HG03039 (cell line): Measurements from ENCODE around the gene PLEKHF1.
"Not testable (repeated sequence)": the region's sequence is repeated elsewhere in the genome, so short reads cannot be mapped to it uniquely, and the experiment has no call there.

ENCODE experiments used
- ATAC-seq: cut with Tn5 transposase; IDR thresholded peaks from one replicate; pipeline ENCODE4 v1.9.1; 2021; ENCODE audit warnings: mild to moderate bottlenecking, moderate library complexity; ENCODE audit not compliant: unreplicated experiment

The PLEKHF1 gene, protein sequence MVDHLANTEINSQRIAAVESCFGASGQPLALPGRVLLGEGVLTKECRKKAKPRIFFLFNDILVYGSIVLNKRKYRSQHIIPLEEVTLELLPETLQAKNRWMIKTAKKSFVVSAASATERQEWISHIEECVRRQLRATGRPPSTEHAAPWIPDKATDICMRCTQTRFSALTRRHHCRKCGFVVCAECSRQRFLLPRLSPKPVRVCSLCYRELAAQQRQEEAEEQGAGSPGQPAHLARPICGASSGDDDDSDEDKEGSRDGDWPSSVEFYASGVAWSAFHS

DNA sequence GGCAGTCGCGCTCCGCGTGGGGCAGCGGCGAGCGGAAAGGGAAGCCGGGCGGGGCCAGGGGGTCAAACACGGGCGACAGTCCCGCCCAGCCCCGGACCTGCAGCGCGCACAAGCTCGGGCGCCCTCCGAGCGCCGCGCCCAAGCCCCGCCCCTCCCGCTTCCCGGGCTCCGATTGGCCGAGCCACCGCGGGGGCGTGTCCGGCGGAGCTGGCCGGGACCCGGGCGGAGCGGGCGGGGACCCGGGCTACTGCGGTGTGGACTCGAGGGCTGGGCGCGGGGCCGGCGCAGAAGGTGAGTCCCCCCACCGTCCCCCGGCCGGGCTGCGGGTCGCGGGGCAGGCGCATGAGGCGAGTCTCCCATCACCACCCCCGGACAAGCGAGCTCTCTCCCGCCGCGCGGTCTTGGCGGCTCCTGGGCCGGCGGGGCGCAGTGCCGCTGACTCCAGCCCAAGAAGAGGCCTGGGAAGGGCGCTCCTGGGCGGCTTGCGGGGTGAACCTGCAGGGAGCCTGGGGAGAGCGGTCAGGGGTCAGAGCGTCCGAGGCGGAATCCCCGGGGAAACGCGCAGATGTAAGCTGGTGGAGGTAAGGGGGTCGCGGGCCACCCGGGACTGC, at the start of gene PLEKHF1:
TSS of gene PLEKHF1 (plus strand) at position 247 of the 611 bp plus-strand sequence. CDS start 8,379 bp downstream, outside the sequence.
- peak; percentile 89 for ATAC-seq

DNA sequence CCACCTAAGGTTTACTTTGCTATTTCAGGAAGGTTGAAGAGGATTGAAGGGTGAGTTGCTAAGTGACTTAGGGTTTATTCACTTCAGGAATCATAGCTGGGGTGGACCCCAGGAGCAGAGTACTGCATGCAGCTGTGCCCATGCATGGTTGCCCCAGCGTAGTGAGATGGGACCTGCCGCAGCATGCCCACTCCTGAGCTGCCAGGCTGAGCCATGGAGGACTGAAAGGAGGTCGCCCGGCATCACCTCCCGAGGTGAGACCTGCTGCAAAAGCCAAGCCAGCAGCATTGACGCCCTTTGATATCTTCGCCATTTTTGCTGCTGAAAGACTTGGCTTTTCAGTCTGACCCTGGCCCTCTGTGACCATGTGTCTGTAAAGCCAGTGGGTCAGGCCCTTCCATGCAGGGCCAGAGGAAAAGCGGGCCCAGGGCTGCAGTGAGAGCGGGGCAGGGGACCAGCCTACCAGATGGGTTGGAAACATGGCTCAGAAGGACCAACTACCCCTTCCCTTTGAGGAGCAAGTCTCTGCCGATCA, 49.3 kb upstream of the PLEKHF1 start:
- no peak for ATAC-seq

DNA sequence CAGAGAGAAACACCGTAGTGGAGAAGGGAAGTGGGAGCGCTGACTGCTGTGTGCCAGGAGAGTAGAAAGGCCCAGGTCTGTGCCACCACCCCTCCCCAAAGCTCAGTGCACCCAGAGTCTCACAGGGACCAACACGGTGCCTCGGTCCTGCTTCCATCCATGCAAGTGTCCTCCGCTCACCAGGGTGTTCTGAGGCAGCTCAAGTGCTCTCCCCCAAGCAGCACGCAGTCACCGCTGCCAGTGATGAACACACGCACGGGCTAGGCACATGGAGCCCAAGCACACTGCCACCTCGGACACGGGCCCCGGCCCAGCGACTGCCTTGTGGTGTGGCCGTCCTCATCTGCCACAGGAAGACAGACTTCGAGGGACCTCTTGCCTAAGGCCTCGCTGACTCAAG, 48.7 kb upstream of the PLEKHF1 start:
- no peak for ATAC-seq

DNA sequence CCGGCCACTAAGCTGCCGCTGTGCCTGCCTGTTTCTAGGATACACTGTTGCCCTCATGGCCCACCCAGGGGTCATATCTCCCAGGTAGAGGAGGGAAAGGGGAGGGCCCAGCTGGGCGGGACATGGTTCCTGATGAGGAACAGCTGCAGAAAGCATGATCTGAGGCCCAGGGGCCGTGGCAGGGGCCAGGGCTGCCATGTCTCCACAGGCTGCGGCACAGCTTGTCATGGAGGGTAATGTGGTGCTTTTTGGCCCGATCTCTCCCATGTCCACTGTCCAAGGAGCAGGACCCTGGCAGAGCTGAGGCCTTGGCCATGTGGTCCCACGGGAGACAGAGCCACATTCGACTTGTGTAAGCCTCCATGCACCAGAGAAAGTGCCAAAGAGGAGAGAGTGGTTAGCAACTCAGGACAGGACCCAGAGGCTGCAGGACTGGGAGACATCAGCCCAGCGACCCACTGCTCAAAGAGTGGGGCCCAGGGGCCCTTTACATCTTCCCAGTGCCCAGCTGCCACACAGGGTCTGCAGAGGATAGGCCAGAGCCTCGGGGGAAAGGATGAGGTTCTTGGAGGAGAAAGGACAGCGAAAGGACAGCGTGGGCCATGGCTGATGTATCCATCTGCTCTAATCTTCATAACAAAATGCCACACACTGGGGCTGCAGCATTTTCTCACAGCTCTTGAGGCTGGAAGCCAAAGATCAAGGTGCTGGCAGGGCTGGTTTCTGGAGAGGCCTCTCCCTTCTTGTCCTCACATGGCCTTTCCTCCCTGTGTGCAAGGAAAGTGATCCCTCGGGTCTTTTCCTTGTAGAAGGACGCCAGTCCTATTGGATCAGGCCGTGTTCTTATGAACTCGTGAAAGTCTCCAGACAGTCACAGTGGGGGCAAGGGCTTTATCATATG, 47.6 kb upstream of the PLEKHF1 start:
- ATAC-seq, result no peak

DNA sequence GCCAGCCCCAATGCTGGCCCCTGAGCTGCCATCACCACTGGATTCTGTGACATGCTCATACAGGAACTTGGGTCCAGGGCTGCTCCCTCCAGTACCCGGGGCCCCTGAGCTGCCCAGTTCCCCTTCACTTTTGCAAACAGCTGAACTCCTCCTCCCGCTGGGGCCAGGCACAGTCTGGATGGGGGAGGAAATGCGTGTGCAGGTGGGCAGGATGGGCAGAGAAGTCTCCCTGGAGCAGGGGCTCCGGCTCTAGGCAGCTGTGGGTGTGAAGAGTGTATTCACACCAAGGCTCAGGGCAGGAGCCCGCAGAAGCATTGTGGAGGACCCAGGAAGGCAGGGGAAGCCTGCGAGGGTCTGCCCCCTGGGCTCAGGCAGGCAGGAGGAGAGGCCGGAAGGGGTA, 46.8 kb upstream of the PLEKHF1 start:
- ATAC-seq, result no peak

DNA sequence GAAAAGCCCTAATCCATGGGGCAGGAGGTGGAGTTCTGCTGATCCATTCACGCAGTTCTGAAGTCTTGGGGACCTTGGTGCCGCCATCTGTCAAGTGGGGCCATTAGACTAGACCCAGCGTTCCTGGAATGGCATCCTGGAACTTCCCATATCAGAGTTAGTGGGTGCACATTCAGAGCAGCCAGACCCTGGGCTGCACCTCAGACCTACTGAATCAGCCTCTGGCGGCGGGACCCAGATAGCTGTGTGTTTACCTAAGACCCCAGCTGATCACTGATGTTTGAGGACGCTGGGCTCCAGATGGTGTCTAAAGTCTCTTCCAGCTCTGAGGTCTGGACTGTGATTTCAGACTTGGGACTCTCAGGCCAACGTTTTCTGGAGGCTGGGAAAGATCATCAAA, 46.4 kb upstream of the PLEKHF1 start:
- ATAC-seq, result no peak

DNA sequence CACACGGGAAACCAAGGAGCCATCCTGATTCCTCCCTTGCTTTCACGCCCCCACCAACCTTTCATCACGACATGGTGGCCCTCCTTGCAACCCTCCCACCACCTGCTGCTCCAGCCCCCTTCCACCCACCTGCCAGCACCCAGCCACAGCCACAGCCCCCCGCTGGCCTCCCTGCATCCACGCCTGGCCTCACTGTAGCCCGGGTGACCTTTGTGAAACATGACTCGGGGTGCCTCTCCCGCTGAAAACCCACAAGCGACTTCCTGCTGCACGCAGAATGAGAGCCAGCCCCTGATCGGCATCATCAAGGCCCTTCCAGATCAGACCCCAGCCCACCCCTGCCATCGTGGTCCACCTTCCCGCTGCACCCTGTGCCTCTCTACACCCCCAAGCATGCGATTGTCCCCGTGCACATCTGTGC, 44.3 kb upstream of the PLEKHF1 start:
- ATAC-seq, result no peak

DNA sequence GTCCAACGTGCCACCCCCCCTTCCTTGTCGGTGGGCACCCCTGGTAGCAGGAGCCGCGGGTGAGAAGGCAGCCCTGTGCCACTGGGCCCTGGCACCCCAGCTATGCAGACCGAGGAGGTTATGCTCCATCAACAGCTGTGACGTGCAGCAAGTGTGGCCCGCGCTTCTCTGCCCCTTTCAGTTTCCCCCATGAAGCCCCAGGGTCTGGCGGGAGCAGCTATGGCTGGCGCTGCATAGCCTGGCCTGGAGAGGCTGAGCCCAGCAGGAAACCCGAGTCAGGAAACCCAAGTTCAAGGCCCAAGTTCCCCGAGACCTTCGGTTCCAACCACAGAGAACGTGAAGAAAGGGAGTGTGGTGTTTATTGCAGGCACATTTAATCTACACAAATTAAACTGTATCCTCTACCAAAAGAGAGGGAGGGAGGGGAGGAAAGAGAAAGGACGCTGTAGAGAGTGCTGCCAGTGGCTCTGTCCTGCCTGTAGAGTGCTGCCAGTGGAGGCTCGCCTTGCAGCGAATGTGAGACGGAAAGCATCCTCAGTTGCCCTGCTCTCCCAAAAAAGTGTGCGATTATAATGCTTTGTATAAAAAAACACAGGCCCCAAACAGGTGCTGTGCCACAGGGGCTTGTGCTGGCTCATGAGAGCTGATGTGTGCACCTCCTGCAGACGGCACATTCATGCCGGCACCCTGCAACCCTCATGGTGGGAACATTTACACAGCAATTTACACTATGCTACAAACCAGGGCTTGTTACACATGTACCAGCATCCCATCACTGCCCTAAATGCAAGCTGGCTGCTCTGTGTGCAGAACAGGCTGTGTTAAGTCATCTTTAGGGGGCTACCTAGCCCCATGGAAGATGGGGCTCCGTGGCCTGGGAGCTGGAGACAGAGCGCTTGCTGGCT, 42.8 kb upstream of the PLEKHF1 start:
- ATAC-seq, result no peak

DNA sequence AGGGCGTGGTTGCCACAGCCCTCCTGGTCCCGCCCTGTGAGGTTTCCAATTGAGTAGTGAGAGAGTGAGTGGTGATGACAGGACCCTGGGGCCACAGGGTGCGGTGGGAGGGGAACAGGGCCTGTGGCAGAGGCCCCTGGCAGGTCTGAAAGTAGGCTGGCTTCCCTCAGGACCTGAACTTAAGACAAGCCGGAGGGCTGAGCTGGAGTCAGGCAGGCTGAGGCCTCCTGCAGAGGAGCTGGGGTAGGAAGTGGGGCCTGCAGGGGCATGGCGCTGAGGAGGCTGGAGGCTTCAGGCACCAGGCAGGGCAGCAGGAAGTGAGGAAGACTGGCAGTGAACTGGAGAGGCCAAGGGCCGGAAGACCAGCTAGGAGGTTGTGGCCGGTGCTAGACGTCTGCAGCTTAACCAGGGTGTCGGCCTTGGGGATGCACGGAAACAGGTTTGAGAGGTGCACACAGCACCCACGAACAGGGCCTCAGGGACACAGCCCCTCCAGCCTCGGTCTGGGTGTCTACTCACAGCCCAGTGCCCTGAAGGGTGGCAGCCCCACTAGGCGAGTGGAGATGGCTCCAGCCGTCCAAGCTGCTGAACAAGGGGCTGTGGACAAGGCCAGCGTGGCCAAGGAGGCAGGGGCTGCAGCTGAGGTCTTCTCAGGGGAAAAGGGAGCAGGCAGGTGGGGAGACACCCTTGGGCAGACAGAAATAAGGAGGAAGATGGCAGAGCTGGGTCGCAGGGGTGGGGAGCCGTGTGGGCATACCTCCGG, 41.4 kb upstream of the PLEKHF1 start:
- no peak for ATAC-seq

DNA sequence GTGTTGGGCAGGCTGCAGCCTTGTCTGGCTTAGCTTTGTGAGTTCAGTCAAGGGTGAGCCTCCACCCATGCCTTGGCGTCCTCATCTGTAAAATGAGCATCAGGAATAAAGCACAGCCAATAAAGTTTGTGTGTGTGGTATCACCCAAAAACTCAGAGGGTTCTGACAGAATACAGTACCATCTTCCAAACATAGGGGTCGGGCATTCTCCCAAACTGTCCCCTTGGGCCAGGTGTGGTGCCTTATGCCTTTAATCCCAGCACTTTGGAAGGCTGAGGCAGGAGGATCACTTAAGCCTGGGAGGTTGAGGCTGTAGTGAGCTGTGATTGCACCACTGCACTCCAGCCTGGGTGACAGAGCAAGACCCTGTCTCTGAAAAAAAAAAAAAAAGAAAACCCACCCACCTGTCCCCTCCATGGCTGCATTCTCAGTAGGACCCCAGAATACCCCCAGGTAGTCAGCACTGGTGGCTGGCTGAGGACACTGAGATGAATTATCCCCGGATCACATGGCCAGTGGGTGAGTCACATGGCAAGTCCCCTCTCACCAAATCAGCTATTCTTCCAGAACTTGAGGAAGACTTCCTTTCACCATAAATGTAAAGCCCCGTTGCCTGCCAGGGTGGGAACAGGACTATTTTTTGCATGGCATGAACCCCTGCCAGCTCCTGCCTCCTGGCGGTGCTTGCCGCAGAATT, 40.6 kb upstream of the PLEKHF1 start:
- no peak for ATAC-seq

DNA sequence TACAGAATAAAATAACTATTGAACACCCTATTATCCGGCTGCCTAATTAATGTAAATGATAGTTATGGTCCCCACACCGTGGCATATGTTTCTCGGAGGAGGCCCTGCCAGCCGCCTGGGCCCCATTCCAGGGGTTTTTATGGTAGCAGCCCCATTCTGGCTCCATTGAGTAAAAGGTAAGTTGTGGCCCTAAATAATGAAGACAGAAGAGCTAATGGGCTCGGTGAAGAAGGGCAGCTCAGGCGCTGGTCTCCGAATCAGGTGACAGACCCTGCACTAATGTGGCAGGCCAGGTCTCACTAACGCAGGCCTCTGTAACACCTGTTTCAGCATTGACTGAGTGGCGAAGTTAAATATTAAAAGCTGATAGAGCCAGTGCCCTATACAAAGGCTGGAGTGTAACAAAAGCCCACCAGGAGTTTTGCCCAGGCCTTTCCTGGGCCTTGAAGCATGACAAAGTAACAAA, 40.0 kb upstream of the PLEKHF1 start:
- ATAC-seq, result no peak

DNA sequence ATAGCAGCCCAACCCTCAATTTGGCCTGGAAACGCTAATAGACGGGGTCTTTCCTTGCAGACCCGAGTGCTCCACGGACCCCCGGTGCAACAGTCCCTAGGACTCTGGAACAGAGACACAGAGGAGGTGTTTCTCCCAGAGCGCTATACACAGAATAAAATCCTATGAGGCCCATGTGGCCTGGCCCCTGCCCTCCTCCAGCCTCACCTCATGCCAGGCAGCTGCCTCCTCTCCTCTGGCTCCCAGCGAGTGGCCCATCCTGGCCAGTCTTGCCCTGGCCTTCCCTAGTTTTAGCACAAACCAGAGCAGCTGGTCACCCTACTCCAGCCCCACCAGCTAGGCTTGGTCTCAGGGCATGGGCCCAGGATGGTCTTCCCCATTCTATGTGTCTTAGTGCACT, 38.9 kb upstream of the PLEKHF1 start:
- no peak for ATAC-seq

DNA sequence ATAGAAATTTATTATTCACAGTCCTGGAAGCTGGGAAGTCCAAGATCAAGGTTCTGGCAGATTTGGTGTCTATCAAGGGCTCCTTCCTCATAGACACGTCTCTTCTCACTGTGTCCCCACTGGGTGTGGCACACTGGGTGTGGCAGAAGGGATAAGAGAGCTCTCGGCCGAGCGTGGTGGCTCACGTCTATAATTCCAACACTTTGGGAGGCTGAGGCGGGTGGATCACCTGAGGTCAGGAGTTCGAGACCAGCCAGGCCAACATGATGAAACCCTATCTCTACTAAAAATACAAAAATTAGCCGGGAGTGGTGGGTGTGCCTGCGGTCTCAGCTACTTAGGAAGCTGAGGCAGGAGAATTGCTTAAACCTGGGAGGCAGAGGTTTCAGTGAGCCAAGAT, 38.4 kb upstream of the PLEKHF1 start:
- not testable (repeated sequence) for ATAC-seq

DNA sequence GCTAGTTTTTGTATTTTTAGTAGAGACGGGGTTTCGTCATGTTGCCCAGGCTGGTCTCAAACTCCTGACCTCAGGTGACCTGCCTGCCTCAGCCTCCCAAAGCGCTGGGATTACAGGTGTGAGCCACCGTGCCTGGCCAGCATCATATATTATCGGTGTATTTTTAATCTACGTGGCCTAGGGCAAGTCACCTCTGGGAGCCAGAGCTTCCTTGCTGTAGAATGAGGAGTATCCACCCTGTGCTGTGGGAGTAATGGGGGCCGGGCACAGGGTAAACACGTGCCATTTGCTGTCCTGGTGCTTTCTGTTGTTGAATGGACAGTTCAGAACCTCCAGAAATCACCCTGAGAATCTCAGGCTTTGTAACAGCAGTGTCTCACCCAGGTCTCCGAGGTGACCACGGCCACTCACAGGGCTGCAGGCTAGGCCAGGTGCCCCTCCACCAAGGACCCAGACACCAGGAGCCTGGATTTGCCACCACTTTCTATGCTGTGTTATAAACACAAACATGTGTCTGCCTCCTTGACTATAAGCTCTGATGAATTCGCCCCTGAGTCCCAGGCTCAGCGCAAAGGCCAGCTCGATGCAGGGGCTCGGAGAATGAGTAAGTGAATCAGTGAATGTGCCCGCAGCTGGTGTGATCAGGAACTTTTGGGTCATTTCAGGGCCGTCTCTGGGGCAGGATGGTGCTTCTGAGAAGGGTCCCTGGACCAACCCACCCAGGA, 36.4 kb upstream of the PLEKHF1 start:
- no peak for ATAC-seq

DNA sequence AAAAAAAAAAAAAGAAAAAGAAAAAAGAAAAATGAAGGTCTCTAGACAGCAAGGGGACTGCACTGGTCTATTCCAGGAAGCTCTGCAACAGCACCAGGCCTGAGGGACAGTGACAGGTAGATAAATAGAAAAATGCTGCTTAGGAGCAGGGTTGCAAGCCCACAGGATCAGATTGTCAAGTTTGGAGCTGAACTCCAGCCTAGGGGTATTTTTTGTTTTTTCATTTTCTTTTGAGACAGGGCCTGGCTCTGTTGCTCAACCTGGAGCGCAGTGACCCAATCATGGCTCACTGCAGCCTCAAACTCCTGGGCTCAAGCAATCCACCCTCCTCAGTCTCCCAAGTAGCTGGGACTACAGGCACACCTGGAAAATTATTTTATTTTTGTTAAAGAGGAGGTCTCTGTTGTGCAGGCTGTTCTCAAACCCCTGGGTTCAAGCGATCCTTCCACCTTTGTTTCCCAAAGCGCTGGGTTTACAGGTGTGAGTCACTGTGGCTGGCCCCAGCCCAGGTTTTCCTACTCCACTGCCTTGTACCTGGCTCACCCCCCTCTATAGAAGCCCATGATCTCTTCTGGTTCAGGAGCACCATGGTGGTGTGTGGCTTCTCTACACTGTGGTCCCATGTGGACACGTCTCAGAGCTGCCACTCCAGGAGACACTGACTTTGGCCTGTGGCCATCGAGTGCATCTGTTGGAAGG, 35.3 kb upstream of the PLEKHF1 start:
- no peak for ATAC-seq

DNA sequence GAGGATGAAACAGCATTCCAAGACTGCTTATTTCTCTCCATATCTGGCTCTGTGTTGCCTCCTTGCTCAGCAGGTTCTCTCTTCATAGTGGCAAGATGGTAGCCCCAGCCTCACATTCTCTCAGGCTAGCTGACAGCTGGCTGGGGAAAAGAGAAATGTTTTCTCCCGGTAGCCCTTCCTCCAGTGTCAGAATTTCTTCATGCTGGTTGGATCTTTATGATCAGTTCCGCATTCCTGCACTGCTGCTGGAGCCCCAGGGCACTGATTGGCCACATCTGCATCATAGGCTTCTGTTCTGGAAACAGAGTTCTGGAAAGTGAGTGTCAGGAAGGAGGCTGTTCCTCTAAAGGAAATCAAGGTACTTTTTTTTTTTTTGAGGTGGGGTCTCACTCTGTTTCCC, 34.6 kb upstream of the PLEKHF1 start:
- ATAC-seq, result no peak

DNA sequence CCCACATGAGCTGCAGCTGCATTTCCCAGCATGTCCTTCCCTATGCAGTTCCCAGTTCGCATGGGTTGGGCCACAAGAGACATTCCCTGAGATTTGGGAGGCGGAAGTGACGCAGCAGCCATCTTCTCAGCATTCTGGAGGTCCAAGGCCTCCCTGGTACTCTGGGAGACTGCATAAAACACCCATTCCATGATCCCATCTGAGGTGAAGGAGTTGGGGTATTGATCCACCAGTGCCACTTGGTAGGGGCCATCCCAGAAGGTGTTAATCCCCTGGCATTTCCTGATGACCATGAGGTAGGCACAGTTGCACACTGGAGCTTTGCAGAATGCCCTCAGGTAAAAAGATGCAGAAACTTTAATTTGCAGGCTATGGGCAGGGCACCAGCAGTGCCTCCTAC, 33.8 kb upstream of the PLEKHF1 start:
- ATAC-seq, result no peak

DNA sequence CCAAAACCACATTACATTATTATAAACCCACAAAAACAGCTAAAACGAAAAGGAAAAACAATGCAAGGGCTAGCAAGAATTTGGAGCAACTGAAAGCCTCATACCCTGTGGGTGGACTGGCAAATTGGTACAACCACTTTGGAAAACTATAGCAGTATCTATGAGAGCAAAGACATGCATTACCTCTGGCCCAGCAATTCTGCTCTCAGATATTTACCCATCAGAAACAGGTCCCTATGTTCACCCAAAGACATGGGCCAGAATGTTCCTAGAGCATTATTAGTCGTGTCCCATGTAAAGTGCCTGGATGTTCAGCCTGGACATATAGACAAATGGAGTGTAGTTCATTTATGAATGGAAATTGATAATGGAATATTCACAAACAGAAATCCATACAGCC, 31.3 kb upstream of the PLEKHF1 start:
- ATAC-seq, result no peak
